GM12878 (cell line): ENCODE measurements around the gene CPSF3. TPM values are rescaled to one million over a fixed set of nuclear protein-coding genes. Genes with fewer than 3 reads are reported as not detected.

Source experiments
- ASH2L ChIP-seq: fragments of 300-600, 200-600 bp; sonication (generic); IDR thresholded peaks from 2 replicates; pipeline ENCODE4 v1.6.1; 2017; ENCODE audit warnings: low read depth, mild to moderate bottlenecking, borderline replicate concordance
- ATF7 ChIP-seq: fragments of 450-650 bp; IDR thresholded peaks from 2 replicates; pipeline ENCODE4 v1.6.1; 2016; ENCODE audit warnings: low read depth, mild to moderate bottlenecking
- CHD1 ChIP-seq: IDR thresholded peaks from 2 replicates; pipeline ENCODE4 v1.6.1; 2012; ENCODE audit warnings: low read depth, low read length, improper control_type of control experiment
- CREB1 ChIP-seq: IDR thresholded peaks from 2 replicates; pipeline ENCODE4 v1.6.1; 2012; ENCODE audit warnings: low read depth, mild to moderate bottlenecking, inconsistent platforms
- DPF2 ChIP-seq: fragments of 450-650 bp; IDR thresholded peaks from 2 replicates; pipeline ENCODE4 v1.6.1; 2017; ENCODE audit warnings: mild to moderate bottlenecking
- EED ChIP-seq: sonication (generic); IDR thresholded peaks from 2 replicates; pipeline ENCODE4 v1.6.1; 2016; ENCODE audit warnings: antibody characterized with exemption, low read depth
- GATAD2B ChIP-seq: fragments of 450-650 bp; conservative IDR thresholded peaks from 2 replicates; pipeline ENCODE4 v1.6.1; 2017; ENCODE audit warnings: low read depth, mild to moderate bottlenecking, moderate library complexity
- HDAC2 ChIP-seq: fragments of 200-600 bp; sonication (generic); IDR thresholded peaks from 2 replicates; pipeline ENCODE4 v1.6.1; 2017
- HDGF ChIP-seq: fragments of 450-650 bp; IDR thresholded peaks from 2 replicates; pipeline ENCODE4 v1.6.1; 2016; ENCODE audit warnings: antibody characterized with exemption
- IKZF1 ChIP-seq: fragments of 450-650 bp; conservative IDR thresholded peaks from 2 replicates; pipeline ENCODE4 v1.6.1; 2017; ENCODE audit warnings: antibody characterized with exemption, mild to moderate bottlenecking
- KLF5 ChIP-seq: fragments of 450-650 bp; IDR thresholded peaks from 2 replicates; pipeline ENCODE4 v1.6.1; 2014; ENCODE audit warnings: mild to moderate bottlenecking; ENCODE audit not compliant: partially characterized antibody
- MTA2 ChIP-seq: fragments of 450-650 bp; IDR thresholded peaks from 2 replicates; pipeline ENCODE4 v1.6.1; 2016; ENCODE audit warnings: low read depth, mild to moderate bottlenecking, moderate library complexity
- MYB ChIP-seq: fragments of 150-350 bp; IDR thresholded peaks from 2 replicates; pipeline ENCODE4 v1.6.1; 2014; ENCODE audit warnings: mild to moderate bottlenecking, low read depth, low read length, borderline replicate concordance
- NBN ChIP-seq: fragments of 450-650 bp; IDR thresholded peaks from 2 replicates; pipeline ENCODE4 v1.6.1; 2016
- NFXL1 ChIP-seq: fragments of 450-650 bp; IDR thresholded peaks from 2 replicates; pipeline ENCODE4 v1.6.1; 2017; ENCODE audit warnings: antibody characterized with exemption, mild to moderate bottlenecking, borderline replicate concordance
- NRF1 ChIP-seq: conservative IDR thresholded peaks from 2 replicates; pipeline ENCODE4 v1.6.1; 2011; ENCODE audit warnings: mild to moderate bottlenecking, low read depth, low read length, improper control_type of control experiment
- POU2F2 ChIP-seq: IDR thresholded peaks from 3 replicates; pipeline ENCODE4 v1.6.1; 2011; ENCODE audit warnings: low read depth, mild to moderate bottlenecking, low read length, borderline replicate concordance
- RAD51 ChIP-seq: fragments of 450-650 bp; IDR thresholded peaks from 2 replicates; pipeline ENCODE4 v1.6.1; 2016; ENCODE audit warnings: moderate library complexity, mild to moderate bottlenecking, inconsistent platforms
- RB1 ChIP-seq: fragments of 450-650 bp; formaldehyde crosslinking; IDR thresholded peaks from 2 replicates; pipeline ENCODE4 v1.6.1; 2017; ENCODE audit warnings: mild to moderate bottlenecking, borderline replicate concordance
- SIN3A ChIP-seq: IDR thresholded peaks from 2 replicates; pipeline ENCODE4 v1.6.1; 2012; ENCODE audit warnings: low read depth, low read length, improper control_type of control experiment
- TCF3 ChIP-seq: IDR thresholded peaks from 2 replicates; pipeline ENCODE4 v1.6.1; 2012; ENCODE audit warnings: low read depth, mild to moderate bottlenecking, low read length, borderline replicate concordance; ENCODE audit not compliant: insufficient read depth
- YY1 ChIP-seq: IDR thresholded peaks from 2 replicates; pipeline ENCODE4 v1.6.1; 2011; ENCODE audit warnings: low read depth, mild to moderate bottlenecking, low read length
- ZZZ3 ChIP-seq: IDR thresholded peaks from 2 replicates; pipeline ENCODE4 v1.6.1; 2011; ENCODE audit warnings: low read depth; ENCODE audit not compliant: control insufficient read depth, insufficient read length
- polyA plus RNA-seq, 11 experiments: library from polyadenylated mRNA; depleted of rRNA in 4 of 11; unstranded in 6 of 11; stranded (reverse) in 5 of 11; fragments of >200 nt; fragmentation: Nextera tagmentation in 4 of 11; fragmentation: Illumina TruSeq in 1 of 11; extraction: Ambion mirVana in 4 of 11; extraction: Trizol in 1 of 11; gene quantifications; 1 replicate in 1 of 11; 2 replicates in 10 of 11; pipeline versions ENCODE4 v1.2.1 to v1.2.3, GENCODE V29; 2011 to 2016; ENCODE audit warnings: inconsistent platforms in 2 of 11, missing spikeins in 2 of 11, low read depth in 1 of 11
- total RNA-seq, 4 experiments: library from RNA; depleted of rRNA in 3 of 4; stranded (reverse); fragments of >200 nt in 3 of 4; fragmentation: Illumina TruSeq in 1 of 4; extraction: Trizol in 1 of 4; gene quantifications; 2 replicates each; pipeline versions ENCODE4 v1.2.1 to v1.2.3, GENCODE V29; 2013 to 2021
- TF ChIP-seq, protein P1 (sequence below): fragments of 450-650 bp; conservative IDR thresholded peaks from 2 replicates; pipeline ENCODE4 v1.6.1; 2017; ENCODE audit warnings: mild to moderate bottlenecking, moderate library complexity
- TF ChIP-seq, protein P2 (sequence below): fragments of 450-650 bp; IDR thresholded peaks from 2 replicates; pipeline ENCODE4 v1.6.1; 2018; ENCODE audit warnings: borderline replicate concordance, mild to moderate bottlenecking; ENCODE audit not compliant: partially characterized antibody
- TF ChIP-seq, protein P3 (sequence below): IDR thresholded peaks from 2 replicates; pipeline ENCODE4 v1.6.1; 2012; ENCODE audit warnings: low read depth, low read length, improper control_type of control experiment
- TF ChIP-seq, protein P4 (sequence below), 3 experiments: IDR thresholded peaks in 2 of 3; conservative IDR thresholded peaks in 1 of 3; 2 replicates each; pipeline ENCODE4 v1.5.1; 2011; ENCODE audit warnings: low read depth in 3 of 3, low read length in 3 of 3, mild to moderate bottlenecking in 3 of 3, control low read depth in 2 of 3, moderate library complexity in 2 of 3, inconsistent platforms in 1 of 3, mixed read lengths in 1 of 3; ENCODE audit not compliant: control insufficient read depth in 2 of 3, insufficient read depth in 1 of 3; ENCODE audit errors: extremely low read depth in 1 of 3

Gene CPSF3
- total and polyA plus RNA-seq, 10 of the 15 experiments (the other 5 are each of a cell fraction or from before 2014, with no cell fraction given), result 34.5 to 108 (median 76.1) TPM

DNA sequence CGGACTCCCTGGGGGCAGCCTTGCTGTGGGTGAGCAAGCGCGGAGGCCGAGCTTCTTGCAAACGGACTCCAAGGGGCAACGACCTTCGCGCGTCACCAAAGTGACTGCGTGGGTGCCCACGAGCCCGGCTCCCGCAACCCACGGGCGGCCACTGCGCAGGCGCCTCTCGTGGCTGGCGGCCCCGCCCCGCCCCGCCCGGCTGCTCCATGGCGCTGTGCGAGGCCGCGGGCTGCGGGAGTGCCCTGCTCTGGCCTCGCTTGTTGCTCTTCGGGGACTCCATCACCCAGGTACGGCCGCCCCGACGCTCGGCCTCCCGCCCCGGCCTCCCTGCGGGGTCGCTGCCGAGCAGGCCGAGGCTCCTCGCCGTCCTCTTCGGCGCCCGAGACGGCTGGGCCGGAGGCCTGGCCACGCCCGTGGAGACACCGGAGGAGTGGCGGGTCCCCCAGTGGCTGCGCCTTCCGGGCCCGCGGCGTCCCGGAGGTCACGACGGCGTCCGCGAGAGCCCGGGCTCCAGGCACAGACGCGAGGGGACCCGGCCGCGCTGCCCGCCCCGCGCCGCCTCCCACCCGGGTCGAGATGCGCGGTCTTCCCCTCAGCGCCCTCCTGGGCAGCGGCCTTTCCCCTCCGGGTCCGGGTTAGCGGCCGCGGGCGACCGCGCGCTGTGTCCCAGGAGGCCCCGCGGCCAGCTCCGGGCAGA is 51.1 kb downstream of the CPSF3 start, which contains the start of gene IAH1 (continued):
- TF ChIP-seq SIN3A (peak; percentile 72), MYB (no peak), HDAC2 (no peak), RAD51 (no peak), KLF5 (peak; percentile 48), GATAD2B (peak; percentile 63), RB1 (no peak), NRF1 (peak; percentile 37; the same call in 1 of the 2 replicates), CREB1 (no peak), DPF2 (peak; percentile 78), EED (no peak), MTA2 (no peak), CHD1 (no peak), ZZZ3 (no peak), YY1 (peak; percentile 82), ATF7 (no peak), IKZF1 (peak; percentile 86), NBN (no peak; the same call in 1 of the 2 replicates), HDGF (no peak), ASH2L (0 out of 2 replicates have a peak, but pooled peaks have one; percentile 60), NFXL1 (no peak), POU2F2 (no peak), TCF3 (no peak)
- TF ChIP-seq, protein P1, sequence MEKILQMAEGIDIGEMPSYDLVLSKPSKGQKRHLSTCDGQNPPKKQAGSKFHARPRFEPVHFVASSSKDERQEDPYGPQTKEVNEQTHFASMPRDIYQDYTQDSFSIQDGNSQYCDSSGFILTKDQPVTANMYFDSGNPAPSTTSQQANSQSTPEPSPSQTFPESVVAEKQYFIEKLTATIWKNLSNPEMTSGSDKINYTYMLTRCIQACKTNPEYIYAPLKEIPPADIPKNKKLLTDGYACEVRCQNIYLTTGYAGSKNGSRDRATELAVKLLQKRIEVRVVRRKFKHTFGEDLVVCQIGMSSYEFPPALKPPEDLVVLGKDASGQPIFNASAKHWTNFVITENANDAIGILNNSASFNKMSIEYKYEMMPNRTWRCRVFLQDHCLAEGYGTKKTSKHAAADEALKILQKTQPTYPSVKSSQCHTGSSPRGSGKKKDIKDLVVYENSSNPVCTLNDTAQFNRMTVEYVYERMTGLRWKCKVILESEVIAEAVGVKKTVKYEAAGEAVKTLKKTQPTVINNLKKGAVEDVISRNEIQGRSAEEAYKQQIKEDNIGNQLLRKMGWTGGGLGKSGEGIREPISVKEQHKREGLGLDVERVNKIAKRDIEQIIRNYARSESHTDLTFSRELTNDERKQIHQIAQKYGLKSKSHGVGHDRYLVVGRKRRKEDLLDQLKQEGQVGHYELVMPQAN, result peak; percentile 83
- TF ChIP-seq, protein P2, sequence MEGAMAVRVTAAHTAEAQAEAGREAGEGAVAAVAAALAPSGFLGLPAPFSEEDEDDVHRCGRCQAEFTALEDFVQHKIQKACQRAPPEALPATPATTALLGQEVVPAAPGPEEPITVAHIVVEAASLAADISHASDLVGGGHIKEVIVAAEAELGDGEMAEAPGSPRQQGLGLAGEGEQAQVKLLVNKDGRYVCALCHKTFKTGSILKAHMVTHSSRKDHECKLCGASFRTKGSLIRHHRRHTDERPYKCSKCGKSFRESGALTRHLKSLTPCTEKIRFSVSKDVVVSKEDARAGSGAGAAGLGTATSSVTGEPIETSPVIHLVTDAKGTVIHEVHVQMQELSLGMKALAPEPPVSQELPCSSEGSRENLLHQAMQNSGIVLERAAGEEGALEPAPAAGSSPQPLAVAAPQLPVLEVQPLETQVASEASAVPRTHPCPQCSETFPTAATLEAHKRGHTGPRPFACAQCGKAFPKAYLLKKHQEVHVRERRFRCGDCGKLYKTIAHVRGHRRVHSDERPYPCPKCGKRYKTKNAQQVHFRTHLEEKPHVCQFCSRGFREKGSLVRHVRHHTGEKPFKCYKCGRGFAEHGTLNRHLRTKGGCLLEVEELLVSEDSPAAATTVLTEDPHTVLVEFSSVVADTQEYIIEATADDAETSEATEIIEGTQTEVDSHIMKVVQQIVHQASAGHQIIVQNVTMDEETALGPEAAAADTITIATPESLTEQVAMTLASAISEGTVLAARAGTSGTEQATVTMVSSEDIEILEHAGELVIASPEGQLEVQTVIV, result no peak
- TF ChIP-seq, protein P3, sequence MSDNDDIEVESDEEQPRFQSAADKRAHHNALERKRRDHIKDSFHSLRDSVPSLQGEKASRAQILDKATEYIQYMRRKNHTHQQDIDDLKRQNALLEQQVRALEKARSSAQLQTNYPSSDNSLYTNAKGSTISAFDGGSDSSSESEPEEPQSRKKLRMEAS, result no peak
- TF ChIP-seq, protein P4, sequence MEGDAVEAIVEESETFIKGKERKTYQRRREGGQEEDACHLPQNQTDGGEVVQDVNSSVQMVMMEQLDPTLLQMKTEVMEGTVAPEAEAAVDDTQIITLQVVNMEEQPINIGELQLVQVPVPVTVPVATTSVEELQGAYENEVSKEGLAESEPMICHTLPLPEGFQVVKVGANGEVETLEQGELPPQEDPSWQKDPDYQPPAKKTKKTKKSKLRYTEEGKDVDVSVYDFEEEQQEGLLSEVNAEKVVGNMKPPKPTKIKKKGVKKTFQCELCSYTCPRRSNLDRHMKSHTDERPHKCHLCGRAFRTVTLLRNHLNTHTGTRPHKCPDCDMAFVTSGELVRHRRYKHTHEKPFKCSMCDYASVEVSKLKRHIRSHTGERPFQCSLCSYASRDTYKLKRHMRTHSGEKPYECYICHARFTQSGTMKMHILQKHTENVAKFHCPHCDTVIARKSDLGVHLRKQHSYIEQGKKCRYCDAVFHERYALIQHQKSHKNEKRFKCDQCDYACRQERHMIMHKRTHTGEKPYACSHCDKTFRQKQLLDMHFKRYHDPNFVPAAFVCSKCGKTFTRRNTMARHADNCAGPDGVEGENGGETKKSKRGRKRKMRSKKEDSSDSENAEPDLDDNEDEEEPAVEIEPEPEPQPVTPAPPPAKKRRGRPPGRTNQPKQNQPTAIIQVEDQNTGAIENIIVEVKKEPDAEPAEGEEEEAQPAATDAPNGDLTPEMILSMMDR (IDR thresholded peaks at IDR 0.05 in 2 of 3, conservative IDR thresholded peaks at IDR 0.05 in 1 of 3; ENCODE audit: control insufficient read depth in 2 of 3, extremely low read depth in 1 of 3, insufficient read depth in 1 of 3, low read depth in 3 of 3, low read length in 3 of 3), result no peak; a peak in 1 of 6 replicates
